T-helper 1 cell treated with Interleukin-12 subunit alpha and Interleukin-12 subunit beta and Interleukin-4 antibody, amounts not matched to agents 30 μg/mL and 1 μg/mL, for 36 hours (primary cell): ENCODE data around the gene DYNC1LI2.
A peak's percentile ranks its signal among the peaks of the same experiment; 100 is the strongest.

Experiments
- H3K27ac Mint-ChIP-seq: one replicate; pipeline ENCODE4 v1.8.0; 2021; ENCODE audit warnings: mild to moderate bottlenecking, mixed read lengths
- H3K27me3 Mint-ChIP-seq: one replicate; pipeline ENCODE4 v1.8.0; 2021; ENCODE audit warnings: low read depth, mixed read lengths
- H3K36me3 Mint-ChIP-seq: one replicate; pipeline ENCODE4 v1.8.0; 2021; ENCODE audit warnings: low read depth, mixed read lengths
- H3K4me1 Mint-ChIP-seq: one replicate; pipeline ENCODE4 v1.8.0; 2021; ENCODE audit warnings: low read depth, mixed read lengths
- H3K4me3 Mint-ChIP-seq: one replicate; pipeline ENCODE4 v1.8.0; 2021; ENCODE audit warnings: mild to moderate bottlenecking, moderate library complexity, mixed read lengths
- H3K9me3 Mint-ChIP-seq: one replicate; pipeline ENCODE4 v1.8.0; 2021; ENCODE audit warnings: mixed read lengths

The DYNC1LI2 gene

DNA sequence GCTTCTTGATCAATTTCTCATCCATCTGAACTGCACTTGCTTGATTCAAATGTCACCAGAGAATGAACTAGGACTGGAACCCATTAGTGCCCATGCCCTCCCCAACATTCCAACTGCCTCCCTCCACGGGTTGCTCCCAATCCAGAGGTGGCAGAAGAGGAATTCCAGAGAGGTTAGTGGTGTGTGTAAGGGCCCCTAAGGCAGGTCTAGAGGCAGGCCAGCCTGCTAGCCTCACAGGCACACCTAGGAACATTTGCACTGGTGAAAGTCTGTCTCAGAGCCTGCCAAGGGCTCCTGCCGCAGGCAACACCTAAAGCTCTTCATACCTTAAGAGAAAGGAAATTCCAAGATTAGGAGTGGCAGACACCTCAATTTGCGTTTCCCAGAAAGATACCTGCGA is 33.6 kb downstream of the DYNC1LI2 start:
- Mint-ChIP-seq H3K36me3 (peaks cover 2% of the 10 kb centered on the region), H3K27me3 (no peaks in the 10 kb centered on the region), H3K27ac (no peak overlapping the region), H3K9me3 (no peaks in the 10 kb centered on the region), H3K4me1 (no peaks in the 10 kb centered on the region), H3K4me3 (no peak overlapping the region)

DNA sequence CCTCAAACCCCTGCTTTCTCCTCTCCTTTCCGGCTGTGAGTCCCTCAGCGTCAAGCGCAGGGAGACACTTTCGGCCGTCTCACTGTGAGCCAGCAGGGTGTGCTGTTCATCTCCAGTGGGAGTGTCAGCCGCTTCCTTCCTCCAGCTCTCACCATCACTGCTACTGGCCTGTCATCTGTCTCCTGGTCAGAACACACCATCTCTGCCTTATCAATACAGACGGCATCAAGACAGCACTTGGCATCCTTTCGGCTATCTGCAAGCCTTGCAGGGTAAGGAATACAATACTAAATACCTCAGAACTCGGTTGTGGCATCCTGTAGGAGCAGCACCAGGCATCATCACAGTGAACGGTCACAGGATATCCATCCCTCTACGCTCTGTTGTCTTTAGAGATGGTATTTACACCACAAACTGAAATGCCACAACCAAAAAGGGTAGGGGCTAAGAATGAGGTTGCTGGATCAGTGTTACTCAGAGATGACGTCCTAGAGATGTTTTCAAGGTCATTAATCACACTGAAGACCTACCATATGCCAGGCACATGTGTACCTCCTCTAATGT is 34.2 kb downstream of the DYNC1LI2 start:
- no peaks in the 10 kb centered on the region for H3K27me3 Mint-ChIP-seq
- H3K4me3 Mint-ChIP-seq, result no peak overlapping the region
- H3K9me3 Mint-ChIP-seq, result no peaks in the 10 kb centered on the region
- H3K36me3 Mint-ChIP-seq, result peaks cover 2% of the 10 kb centered on the region
- H3K4me1 Mint-ChIP-seq, result no peaks in the 10 kb centered on the region
- H3K27ac Mint-ChIP-seq, result no peak overlapping the region

DNA sequence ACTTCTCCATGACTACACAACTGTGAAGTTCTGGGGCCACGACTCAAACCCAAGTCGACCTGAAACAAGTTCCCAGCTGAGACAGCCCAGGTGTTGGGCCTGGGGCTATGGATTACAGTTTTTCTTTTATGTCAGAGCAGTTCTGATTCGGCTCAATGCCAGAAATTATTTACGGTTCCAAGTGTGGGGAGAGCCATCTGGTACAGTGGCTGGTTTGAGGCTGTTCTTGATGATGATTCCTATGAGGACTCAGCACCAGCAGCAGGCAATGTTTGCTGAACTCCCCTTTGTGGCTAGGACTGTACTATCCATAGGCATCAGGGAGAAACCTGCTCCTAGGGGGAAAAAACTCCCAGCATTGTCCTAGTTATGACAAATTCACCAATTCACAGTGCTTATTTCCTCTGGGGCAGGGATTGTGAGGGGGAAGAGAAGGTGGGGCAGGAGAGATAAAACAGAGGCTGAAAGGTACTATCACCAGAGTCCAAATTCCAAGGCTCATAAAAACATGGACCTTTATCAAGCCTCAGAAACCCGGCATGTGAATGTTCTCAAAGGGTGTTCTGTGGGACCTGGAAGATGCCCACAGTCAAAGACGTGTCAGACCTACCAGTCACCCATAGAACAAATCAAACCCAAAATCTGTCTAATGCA is 36.6 kb downstream of the DYNC1LI2 start:
- Mint-ChIP-seq H3K27me3 (no peaks in the 10 kb centered on the region), H3K36me3 (no peaks in the 10 kb centered on the region), H3K9me3 (no peaks in the 10 kb centered on the region), H3K4me3 (no peak overlapping the region), H3K27ac (no peak overlapping the region), H3K4me1 (no peaks in the 10 kb centered on the region)

DNA sequence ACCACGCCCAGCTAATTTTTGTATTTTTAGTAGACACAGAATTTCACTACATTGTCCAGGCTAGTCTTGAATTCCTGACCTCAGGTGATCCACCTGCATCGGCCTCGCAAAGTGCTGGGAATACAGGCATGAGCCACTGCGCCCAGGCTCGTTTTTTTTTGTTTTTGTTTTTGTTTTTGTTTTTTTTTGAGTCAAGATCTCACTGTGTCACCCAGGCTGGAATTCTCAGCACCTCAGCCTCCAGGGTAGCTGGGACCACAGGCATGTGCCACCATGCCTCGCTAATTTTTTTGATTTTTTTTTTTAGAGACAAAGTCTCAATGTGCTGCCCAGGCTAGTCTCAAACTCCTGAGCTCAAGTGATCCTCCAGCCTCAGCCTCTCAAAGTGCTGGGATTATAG is 37.3 kb downstream of the DYNC1LI2 start:
- H3K4me1 Mint-ChIP-seq, result no peaks in the 10 kb centered on the region
- H3K4me3 Mint-ChIP-seq, result no peak overlapping the region
- no peaks in the 10 kb centered on the region for H3K36me3 Mint-ChIP-seq
- peaks cover under 1% of the 10 kb centered on the region for H3K27me3 Mint-ChIP-seq
- no peaks in the 10 kb centered on the region for H3K9me3 Mint-ChIP-seq
- H3K27ac Mint-ChIP-seq, result no peak overlapping the region

DNA sequence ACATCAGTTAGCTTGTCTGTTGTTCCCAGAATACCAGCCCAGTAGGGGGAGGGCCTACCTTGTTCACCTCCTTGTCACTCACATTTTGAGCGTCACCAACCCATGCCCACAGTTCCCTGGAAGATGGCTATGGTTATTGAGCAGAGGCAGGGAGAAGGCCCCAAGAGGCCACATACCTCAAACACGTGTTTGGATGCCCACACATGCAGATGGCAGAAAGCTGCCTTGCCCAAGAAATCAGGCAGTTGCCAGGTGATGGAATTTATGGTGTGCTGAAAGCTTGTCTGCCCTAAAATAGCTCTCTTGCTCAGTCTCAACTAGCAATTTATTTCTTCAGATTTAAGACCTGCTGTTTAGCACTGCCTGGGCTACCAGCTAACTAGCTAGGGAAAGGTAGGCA is 38.3 kb downstream of the DYNC1LI2 start:
- H3K27ac Mint-ChIP-seq, result no peak overlapping the region

DNA sequence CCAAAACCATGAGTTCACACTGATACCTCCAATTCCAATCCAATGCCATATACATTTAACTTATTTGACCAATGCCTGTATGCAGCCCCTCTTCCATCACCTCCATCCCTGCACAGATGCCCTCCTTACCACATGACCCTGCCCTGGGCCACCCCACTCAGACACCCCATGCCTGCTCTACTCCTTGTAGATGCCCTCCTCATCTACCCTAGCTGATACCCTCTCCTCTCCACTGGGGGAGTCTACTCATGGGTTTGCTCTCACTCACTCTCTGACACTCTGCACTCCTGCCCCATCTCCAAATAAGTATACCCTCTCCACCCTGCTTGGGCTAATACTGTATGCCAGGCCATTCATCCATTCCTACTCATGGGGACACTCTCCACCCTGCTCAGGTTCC is 38.9 kb downstream of the DYNC1LI2 start:
- peaks cover 6% of the 10 kb centered on the region for H3K27me3 Mint-ChIP-seq
- no peaks in the 10 kb centered on the region for H3K36me3 Mint-ChIP-seq
- H3K4me3 Mint-ChIP-seq, result no peak overlapping the region
- no peak overlapping the region for H3K27ac Mint-ChIP-seq
- no peaks in the 10 kb centered on the region for H3K4me1 Mint-ChIP-seq
- no peaks in the 10 kb centered on the region for H3K9me3 Mint-ChIP-seq

More for the DNA sequence above, 38.3 kb downstream of the DYNC1LI2 start:
- Mint-ChIP-seq H3K27me3 (peaks cover 4% of the 10 kb centered on the region), H3K9me3 (no peaks in the 10 kb centered on the region), H3K36me3 (no peaks in the 10 kb centered on the region), H3K4me1 (no peaks in the 10 kb centered on the region), H3K4me3 (no peak overlapping the region)

DNA sequence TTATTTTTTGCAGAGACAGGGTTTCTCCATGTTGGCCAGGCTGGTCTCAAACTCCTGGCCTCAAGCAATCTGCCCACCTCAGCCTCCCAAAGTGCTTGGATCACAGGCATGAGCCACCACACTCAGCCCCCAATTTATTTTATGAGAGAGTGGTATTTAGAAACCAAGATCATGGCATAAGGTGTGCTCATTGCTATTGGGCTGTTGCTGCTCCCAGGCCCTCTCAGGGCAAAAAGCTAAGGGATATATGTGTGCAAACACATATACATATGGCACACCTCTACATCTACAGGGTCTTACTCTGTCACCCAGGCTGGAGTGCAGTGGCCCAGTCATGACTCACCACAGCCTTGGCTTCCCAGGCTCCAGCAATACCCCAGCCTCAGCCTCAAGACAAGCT is 39.8 kb downstream of the DYNC1LI2 start:
- peaks cover 10% of the 10 kb centered on the region for H3K27me3 Mint-ChIP-seq
- H3K27ac Mint-ChIP-seq, result no peak overlapping the region
- no peaks in the 10 kb centered on the region for H3K4me1 Mint-ChIP-seq
- no peak overlapping the region for H3K4me3 Mint-ChIP-seq
- H3K9me3 Mint-ChIP-seq, result no peaks in the 10 kb centered on the region
- no peaks in the 10 kb centered on the region for H3K36me3 Mint-ChIP-seq

DNA sequence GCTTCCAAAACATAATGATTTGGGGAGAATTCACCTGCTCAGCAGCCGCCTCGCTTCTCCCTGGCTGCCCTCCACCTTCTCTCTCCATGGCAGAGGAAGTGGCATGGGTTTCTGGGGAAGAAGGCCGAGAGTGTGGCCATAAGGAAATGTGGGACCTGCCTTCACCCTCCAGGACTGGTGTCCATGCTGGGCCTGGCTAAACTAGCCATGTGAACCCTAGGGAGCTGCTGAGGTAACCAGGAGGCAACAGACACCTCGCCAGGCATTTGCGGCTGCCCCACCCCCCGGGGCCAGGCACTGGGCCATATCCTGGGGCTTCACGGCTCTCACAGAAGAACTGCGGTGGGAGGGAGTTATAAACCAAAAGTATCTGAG is 44.9 kb downstream of the DYNC1LI2 start:
- Mint-ChIP-seq H3K27ac (no peak overlapping the region), H3K9me3 (no peaks in the 10 kb centered on the region), H3K36me3 (no peaks in the 10 kb centered on the region), H3K4me1 (no peaks in the 10 kb centered on the region), H3K27me3 (peaks cover 15% of the 10 kb centered on the region), H3K4me3 (no peak overlapping the region)

DNA sequence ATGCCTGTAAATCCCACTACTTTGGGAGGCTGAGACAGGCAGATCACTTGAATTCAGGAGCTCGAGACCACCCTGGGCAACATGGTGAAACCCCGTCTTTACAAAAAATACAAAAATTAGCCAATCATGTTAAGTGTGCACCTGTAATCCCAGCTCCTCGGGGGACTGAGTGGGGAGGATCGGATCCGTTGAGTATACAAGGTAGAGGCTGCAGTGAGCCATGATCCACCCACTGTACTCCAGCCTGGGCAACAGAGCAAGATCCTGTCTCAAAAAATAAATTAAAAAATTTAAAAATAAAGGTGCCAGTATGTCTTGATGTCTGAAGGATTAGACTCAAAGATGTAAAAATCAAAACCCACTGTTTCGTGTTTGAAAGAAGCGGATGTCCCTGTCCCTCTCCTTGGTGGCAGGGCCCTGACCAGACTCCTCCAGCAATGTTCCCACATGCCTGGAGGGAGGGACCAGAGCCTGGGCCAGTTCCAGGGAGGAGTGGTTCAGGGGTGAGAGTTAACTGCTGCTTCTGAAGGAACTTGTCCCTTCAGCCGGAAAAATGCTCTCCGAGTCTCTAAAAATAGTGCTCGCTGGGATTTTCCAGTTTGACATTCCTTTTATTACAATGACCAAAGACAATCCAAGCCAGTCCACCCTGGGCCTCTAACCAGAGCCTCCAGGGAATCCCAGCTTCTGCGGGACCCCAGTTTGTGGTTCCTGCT is 45.5 kb downstream of the DYNC1LI2 start:
- Mint-ChIP-seq H3K9me3 (no peaks in the 10 kb centered on the region), H3K4me1 (no peaks in the 10 kb centered on the region), H3K4me3 (no peak overlapping the region), H3K27me3 (peaks cover 15% of the 10 kb centered on the region), H3K36me3 (no peaks in the 10 kb centered on the region), H3K27ac (no peak overlapping the region)

DNA sequence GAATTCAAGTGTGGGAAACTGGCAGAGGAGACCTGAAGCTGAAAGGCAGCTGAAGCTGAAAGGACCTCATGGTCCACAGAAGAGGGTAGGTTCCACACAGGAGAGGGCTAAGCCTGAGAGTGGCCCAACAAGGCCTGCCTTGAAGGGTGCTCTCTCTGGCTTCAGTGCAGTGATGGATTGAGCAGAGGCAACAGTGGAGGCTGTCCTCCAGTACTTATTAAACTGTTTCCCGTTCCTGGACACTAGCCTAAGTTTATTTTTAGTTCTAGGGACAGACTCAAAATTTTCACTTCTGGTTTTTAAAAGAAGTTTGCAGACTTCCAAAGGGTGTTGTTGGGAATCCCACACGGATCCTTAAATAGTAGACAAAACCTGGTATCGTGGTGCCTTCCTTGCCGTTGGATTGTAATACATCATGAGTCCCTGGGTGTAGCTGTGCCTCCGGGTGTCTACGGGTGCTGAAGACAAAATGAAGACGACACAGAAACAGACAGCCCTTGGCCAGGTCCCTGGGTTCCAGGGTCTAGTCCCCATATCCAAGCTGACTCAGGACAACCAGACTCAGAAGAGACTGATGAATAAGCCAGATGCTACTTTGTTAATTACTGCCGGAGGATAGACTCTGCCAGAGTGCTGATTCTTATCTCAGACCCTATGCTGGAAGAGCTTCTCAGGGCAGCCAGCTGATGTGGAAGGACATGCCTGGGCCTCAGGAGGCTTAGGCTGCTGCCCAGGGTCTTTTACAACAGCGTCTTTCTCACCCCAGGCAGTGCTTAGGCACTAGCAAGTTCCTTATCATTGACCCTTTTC is 47.8 kb downstream of the DYNC1LI2 start:
- Mint-ChIP-seq H3K4me1 (no peaks in the 10 kb centered on the region), H3K27me3 (peaks cover 24% of the 10 kb centered on the region), H3K4me3 (no peak overlapping the region), H3K27ac (peak overlapping the region; percentile 39), H3K36me3 (no peaks in the 10 kb centered on the region), H3K9me3 (no peaks in the 10 kb centered on the region)

DNA sequence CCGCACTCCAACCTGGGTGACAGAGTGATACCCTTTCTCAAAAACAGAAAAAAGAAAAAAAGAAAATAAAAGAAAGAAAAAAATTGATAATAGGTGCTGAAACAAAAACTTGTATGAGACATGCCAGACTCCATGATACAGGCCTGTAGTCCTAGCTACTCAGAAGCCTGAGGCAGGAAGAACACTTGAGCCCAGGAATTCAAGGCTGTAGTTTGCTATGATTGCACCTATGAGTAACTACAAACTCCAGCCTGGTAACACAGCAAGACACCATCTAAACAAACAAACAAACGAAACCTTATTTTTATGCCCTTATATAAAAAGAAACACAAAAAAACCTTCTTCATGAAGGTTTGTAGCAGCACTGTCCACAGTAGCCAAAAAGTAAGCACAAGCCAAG is 49.9 kb downstream of the DYNC1LI2 start:
- H3K4me1 Mint-ChIP-seq, result peaks cover 3% of the 10 kb centered on the region
- peaks cover 34% of the 10 kb centered on the region for H3K27me3 Mint-ChIP-seq
- H3K9me3 Mint-ChIP-seq, result no peaks in the 10 kb centered on the region
- no peaks in the 10 kb centered on the region for H3K36me3 Mint-ChIP-seq
- no peak overlapping the region for H3K27ac Mint-ChIP-seq
- no peak overlapping the region for H3K4me3 Mint-ChIP-seq

DNA sequence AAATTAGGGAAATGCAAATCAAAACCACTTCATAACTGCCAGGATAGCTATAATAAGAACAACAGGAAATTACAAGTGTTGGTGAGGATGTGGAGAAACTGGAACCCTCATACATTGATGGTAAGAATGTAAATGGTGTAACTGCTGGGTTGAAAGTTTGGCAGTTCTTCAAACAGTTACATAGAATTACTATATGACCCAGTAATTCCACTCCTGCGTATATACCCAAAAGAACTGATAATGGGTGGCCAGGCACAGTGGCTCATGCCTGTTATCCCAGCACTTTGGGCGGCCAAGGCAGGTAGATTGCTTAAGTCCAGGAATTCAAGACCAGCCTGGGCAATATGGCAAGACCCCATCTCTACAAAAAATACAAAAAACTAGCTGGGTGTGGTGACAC is 50.4 kb downstream of the DYNC1LI2 start:
- Mint-ChIP-seq H3K27ac (no peak overlapping the region), H3K27me3 (peaks cover 34% of the 10 kb centered on the region), H3K9me3 (no peaks in the 10 kb centered on the region), H3K36me3 (no peaks in the 10 kb centered on the region), H3K4me3 (no peak overlapping the region), H3K4me1 (peaks cover 3% of the 10 kb centered on the region)

DNA sequence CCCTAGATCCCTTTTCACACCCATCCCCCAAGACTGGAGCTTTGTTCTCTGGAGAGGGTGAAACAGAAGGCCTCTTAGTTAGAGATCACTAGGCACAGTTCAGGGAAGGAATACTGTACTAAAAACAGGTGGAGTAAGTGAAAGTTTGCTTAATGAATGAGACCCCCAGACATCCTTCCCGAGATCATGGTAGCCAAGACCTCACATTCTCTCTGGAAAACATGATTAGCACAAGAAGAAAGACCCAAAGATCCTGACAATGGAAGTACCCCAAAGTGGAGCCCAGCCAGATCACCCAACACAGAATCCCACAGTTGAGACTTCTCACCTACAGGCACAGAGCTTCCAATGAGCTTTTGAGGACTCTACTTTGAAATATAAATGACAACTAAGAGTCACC is 51.5 kb downstream of the DYNC1LI2 start:
- peaks cover 3% of the 10 kb centered on the region for H3K36me3 Mint-ChIP-seq
- H3K4me3 Mint-ChIP-seq, result no peak overlapping the region
- H3K27ac Mint-ChIP-seq, result no peak overlapping the region
- peaks cover 8% of the 10 kb centered on the region for H3K4me1 Mint-ChIP-seq
- H3K9me3 Mint-ChIP-seq, result no peaks in the 10 kb centered on the region
- peaks cover 44% of the 10 kb centered on the region for H3K27me3 Mint-ChIP-seq

DNA sequence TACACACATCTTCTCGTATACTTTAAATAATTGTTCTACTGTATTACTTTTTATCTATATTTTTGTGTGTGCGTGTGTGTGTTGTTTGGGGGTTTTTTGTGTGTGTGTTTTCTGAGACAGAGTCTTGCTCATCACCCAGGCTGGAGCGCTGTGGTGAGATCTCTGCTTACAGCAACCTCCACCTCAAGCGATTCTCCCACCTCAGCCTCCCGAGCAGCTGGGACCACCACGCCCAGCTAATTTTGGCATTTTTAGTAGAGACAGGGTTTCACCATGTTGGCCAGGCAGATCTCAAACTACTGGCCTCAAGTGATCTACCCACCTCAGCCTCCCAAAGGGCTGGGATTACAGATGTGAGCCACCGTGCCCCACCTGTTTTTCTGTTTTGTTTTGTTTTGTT is 53.4 kb downstream of the DYNC1LI2 start:
- Mint-ChIP-seq H3K27ac (no peak overlapping the region), H3K4me1 (peaks cover 8% of the 10 kb centered on the region), H3K4me3 (peak overlapping the region; percentile 2), H3K27me3 (peaks cover 55% of the 10 kb centered on the region), H3K9me3 (no peaks in the 10 kb centered on the region), H3K36me3 (peaks cover 5% of the 10 kb centered on the region)
